ENCODE data around the gene MTCH1. TPM values are rescaled to one million over a fixed set of nuclear protein-coding genes. Genes with fewer than 3 reads are reported as not detected.

MTCH1 gene
- total and polyA plus RNA-seq, 10 of the 15 experiments (the other 5 are each of a cell fraction or from before 2014, with no cell fraction given), result 7.2 to 128 (median 85.2) TPM

DNA sequence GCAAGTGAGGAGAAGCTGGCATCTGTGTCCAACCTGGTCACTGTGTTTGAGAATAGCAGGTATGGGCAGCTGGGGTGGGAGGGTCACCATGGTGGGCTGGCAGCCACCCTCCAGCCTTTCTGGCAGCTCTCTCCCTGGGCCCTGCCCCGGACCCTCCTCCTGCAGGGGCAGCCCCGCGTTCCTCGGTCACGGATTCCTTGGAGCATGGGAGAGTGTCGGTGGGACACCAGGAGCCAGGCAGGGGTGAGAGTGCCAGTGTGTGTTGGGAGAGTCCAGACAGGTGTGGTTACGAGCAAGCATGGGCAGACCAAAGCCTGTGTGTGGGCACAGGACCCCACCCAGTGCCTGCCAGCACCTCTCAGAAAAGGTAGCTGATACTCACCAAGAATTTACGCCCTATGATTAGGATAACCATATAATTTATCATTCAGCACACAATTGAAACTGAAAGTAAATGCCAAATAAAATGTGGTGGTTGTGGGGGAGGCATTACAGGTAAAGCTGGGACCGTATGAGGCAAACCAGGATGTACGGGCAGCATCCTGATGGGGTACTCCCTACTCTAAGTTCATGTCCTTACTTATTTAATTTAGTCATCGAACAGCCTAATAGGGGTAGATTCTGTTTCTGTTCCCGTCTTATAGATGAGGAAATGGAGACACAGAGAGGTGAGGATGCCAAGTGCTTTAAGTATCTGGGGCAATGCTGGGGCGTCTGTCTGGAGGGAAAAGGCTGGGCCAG, 20.0 kb upstream of the MTCH1 start:
- FAIRE-seq (no peak), ATAC-seq (peak; percentile 7), DNase-seq (ENCODE audit: low read depth, low spot score) (no peak)
- Histone ChIP-seq H3K4me3 (peak overlapping the region; percentile 81), H3K27ac (ENCODE audit: control insufficient read depth, insufficient read depth) (peak overlapping the region; percentile 88), H2AFZ (ENCODE audit: control insufficient read depth, low read depth, low read length) (peak overlapping the region; percentile 64), H3K27me3 (replicated peaks in 1 of 2; ENCODE audit: control insufficient read depth in 2 of 2, insufficient read depth in 2 of 2, low read length in 1 of 2) (no peaks in the 10 kb centered on the region), H3K4me2 (ENCODE audit: control insufficient read depth, insufficient read depth) (peak overlapping the region; percentile 95), H3K9me3 (replicated peaks; ENCODE audit: control insufficient read depth, insufficient read depth, low read length) (no peaks in the 10 kb centered on the region), H3K9ac (ENCODE audit: control insufficient read depth, insufficient read depth, low read length) (peak overlapping the region; percentile 91), H3K36me3 (ENCODE audit: control insufficient read depth in 2 of 2, insufficient read depth in 2 of 2, low read length in 1 of 2) (peaks cover 4 to 12% of the 10 kb centered on the region in 2 experiments; a peak in 2 of 4 replicates), H4K20me1 (ENCODE audit: control insufficient read depth, insufficient read depth) (no peaks in the 10 kb centered on the region), H3K4me1 (ENCODE audit: control insufficient read depth, insufficient read depth, low read length) (peaks cover 38% of the 10 kb centered on the region), H3K79me2 (ENCODE audit: control insufficient read depth, insufficient read depth, low read length) (peaks cover 40% of the 10 kb centered on the region)
- in situ Hi-C loops (cut with MboI) (no loop called here), intact Hi-C loops (cut with micrococcal nuclease; ENCODE audit: unreplicated experiment) (loop anchor here (2.0 kb wide), 1 partner anchor 19 kb away; the partner anchor contains the start of gene MTCH1)
- under 1% methylated on average over 13 of the region's 13 CpGs for WGBS (ENCODE audit: insufficient coverage, insufficient replicate concordance, low lambda C conversion rate, missing lambda C conversion rate)
- ChIA-PET RAD21 (ENCODE audit: unreplicated experiment) (interaction anchor here (0.7 to 5.1 kb wide), 17 partner anchors 10 to 606 kb away, joined by 3 to 78 read pairs (median 6); partner anchors contain the start of genes C6orf89, MTCH1, PIM1 and PPIL1), POLR2A (interaction anchor here (0.6 to 6.0 kb wide), 10 partner anchors 11 to 701 kb away, joined by 3 to 74 read pairs (median 6); partner anchors contain the start of gene MTCH1), SMC1A (ENCODE audit: uncharacterized antibody, unreplicated experiment) (interaction anchor here (0.6 to 4.8 kb wide), 16 partner anchors 11 to 390 kb away, joined by 3 to 58 read pairs (median 5); partner anchors contain the start of genes C6orf89, MTCH1 and PPIL1), CTCF (interaction anchor here (0.6 to 7.6 kb wide), 20 partner anchors 13 to 252 kb away, joined by 3 to 109 read pairs (median 6); partner anchors contain the start of genes C6orf89 and MTCH1)
- BruUV-seq (replicated peaks), result TSS peak; percentile 64
- TF ChIP-seq RELB (IDR thresholded peaks at IDR 0.05; ENCODE audit: low read depth), result no peak
- no peak for TF ChIP-seq RFX5 (IDR thresholded peaks at IDR 0.05; ENCODE audit: low read depth, low read length)
- TF ChIP-seq E2F8 (IDR thresholded peaks at IDR 0.05; ENCODE audit: low read depth, partially characterized antibody), result no peak
- TF ChIP-seq TBL1XR1 (IDR thresholded peaks at IDR 0.05; ENCODE audit: low read depth, low read length), result no peak
- no peak for TF ChIP-seq BCL11A (IDR thresholded peaks at IDR 0.05; ENCODE audit: low read depth, low read length)
- no peak for TF ChIP-seq ZBTB33 (IDR thresholded peaks at IDR 0.05)
- no peak for TF ChIP-seq CEBPZ (IDR thresholded peaks at IDR 0.05; ENCODE audit: low read depth, low read length)
- TF ChIP-seq, protein P1, sequence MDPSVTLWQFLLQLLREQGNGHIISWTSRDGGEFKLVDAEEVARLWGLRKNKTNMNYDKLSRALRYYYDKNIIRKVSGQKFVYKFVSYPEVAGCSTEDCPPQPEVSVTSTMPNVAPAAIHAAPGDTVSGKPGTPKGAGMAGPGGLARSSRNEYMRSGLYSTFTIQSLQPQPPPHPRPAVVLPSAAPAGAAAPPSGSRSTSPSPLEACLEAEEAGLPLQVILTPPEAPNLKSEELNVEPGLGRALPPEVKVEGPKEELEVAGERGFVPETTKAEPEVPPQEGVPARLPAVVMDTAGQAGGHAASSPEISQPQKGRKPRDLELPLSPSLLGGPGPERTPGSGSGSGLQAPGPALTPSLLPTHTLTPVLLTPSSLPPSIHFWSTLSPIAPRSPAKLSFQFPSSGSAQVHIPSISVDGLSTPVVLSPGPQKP (IDR thresholded peaks at IDR 0.05; ENCODE audit: low read depth, low read length), result no peak
- TF ChIP-seq POLR2AphosphoS5 (IDR thresholded peaks at IDR 0.05; ENCODE audit: low read length), result 0 out of 2 replicates have a peak, but pooled peaks have one; percentile 0
- peak; percentile 62; the same call in 1 of the 2 replicates for TF ChIP-seq WRNIP1 (IDR thresholded peaks at IDR 0.05; ENCODE audit: borderline replicate concordance, low read depth, low read length)
